GM19395 (cell line): ENCODE measurements around the gene FLACC1.
"Not testable (repeated sequence)": the region's sequence is repeated elsewhere in the genome, so short reads cannot be mapped to it uniquely, and the experiment has no call there.

ENCODE experiments used
- ATAC-seq: cut with Tn5 transposase; IDR thresholded peaks from one replicate; pipeline ENCODE4 v1.9.1; 2021; ENCODE audit warnings: mild to moderate bottlenecking, moderate library complexity; ENCODE audit not compliant: unreplicated experiment

FLACC1 gene

GRCh38 chr2:201349601-201350000 lies 7.5 kb downstream of the FLACC1 start:
- no peak for ATAC-seq

- no peak for ATAC-seq
Measured at GRCh38 chr2:201348758-201349157, 8.4 kb downstream of the FLACC1 start.

- no peak for ATAC-seq
Measured at GRCh38 chr2:201347138-201347537, 10.0 kb downstream of the FLACC1 start.

GRCh38 chr2:201345625-201346213 lies 11.4 kb downstream of the FLACC1 start:
- no peak for ATAC-seq

GRCh38 chr2:201344663-201345366 lies 12.3 kb downstream of the FLACC1 start:
- ATAC-seq: peak; percentile 93

- ATAC-seq: no peak
Measured at GRCh38 chr2:201343559-201343958, 13.6 kb downstream of the FLACC1 start.

GRCh38 chr2:201342923-201343322 lies 14.2 kb downstream of the FLACC1 start:
- ATAC-seq: no peak

GRCh38 chr2:201329409-201329808 lies 27.7 kb downstream of the FLACC1 start:
- ATAC-seq: no peak

GRCh38 chr2:201327678-201328077 lies 29.5 kb downstream of the FLACC1 start:
- no peak for ATAC-seq

- ATAC-seq: no peak
Measured at GRCh38 chr2:201322772-201323171, 34.4 kb downstream of the FLACC1 start.

- no peak for ATAC-seq
Measured at GRCh38 chr2:201320701-201321100, 36.4 kb downstream of the FLACC1 start.

GRCh38 chr2:201320257-201320656 lies 36.9 kb downstream of the FLACC1 start:
- no peak for ATAC-seq

GRCh38 chr2:201319511-201319910 lies 37.6 kb downstream of the FLACC1 start:
- ATAC-seq: no peak

GRCh38 chr2:201313362-201313761 lies 43.8 kb downstream of the FLACC1 start:
- ATAC-seq: no peak

- ATAC-seq: no peak
Measured at GRCh38 chr2:201308914-201309313, 48.2 kb downstream of the FLACC1 start.

- ATAC-seq: no peak
Measured at GRCh38 chr2:201307876-201308275, 49.3 kb downstream of the FLACC1 start.

GRCh38 chr2:201299929-201300328 lies 57.2 kb downstream of the FLACC1 start:
- ATAC-seq: not testable (repeated sequence)

- no peak for ATAC-seq
Measured at GRCh38 chr2:201298462-201299052, 58.6 kb downstream of the FLACC1 start.

- ATAC-seq: not testable (repeated sequence)
Measured at GRCh38 chr2:201290457-201291148, 66.5 kb downstream of the FLACC1 start.

- no peak for ATAC-seq
Measured at GRCh38 chr2:201285499-201285898, 71.6 kb downstream of the FLACC1 start.

GRCh38 chr2:201280191-201281040 lies 76.7 kb downstream of the FLACC1 start:
- no peak for ATAC-seq
